ENCODE measurements around the gene KREMEN2.
"Not testable (repeated sequence)": the region's sequence is repeated elsewhere in the genome, so short reads cannot be mapped to it uniquely, and the experiment has no call there.

Gene KREMEN2, protein sequence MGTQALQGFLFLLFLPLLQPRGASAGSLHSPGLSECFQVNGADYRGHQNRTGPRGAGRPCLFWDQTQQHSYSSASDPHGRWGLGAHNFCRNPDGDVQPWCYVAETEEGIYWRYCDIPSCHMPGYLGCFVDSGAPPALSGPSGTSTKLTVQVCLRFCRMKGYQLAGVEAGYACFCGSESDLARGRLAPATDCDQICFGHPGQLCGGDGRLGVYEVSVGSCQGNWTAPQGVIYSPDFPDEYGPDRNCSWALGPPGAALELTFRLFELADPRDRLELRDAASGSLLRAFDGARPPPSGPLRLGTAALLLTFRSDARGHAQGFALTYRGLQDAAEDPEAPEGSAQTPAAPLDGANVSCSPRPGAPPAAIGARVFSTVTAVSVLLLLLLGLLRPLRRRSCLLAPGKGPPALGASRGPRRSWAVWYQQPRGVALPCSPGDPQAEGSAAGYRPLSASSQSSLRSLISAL

DNA sequence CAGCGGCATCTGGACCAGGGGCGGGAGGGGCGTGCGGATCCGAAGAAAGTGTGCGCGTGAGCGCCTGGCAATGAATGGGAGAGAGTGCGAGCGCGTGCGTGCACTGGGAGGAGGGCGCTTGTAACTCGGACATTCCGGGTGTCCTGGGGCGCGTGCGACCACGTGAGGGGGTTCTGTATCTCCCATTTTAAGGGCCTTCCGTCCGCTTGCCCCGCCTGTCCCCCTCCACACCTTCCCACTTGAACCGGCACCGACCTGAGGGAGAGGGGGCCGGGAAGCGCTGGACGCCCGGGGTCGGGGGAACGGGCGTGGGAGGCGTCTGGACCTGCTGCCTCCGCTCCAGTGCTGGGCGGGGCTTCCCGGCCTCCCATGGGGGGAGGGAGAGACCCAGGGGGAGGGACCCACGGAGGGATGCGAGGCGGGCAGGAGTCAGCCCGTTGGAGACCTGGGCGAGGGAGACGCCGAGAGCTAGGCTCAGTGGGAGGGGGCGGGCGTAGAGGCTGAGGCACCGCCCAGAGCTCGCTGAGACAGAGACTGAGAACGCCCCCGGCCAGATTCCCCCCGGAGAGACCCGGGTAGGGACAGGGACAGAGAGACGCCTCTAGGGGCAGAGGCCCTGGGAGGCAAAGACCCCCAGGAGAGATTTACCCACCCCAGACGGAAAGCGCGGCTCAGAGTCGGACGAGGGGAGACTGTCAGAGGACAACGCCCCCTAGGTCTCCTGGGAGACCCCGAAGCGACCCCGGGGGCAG is at the start of gene KREMEN2:
Gene KREMEN2, plus strand, starts transcription at position 553 of the 752 bp plus-strand sequence. CDS start 246 bp downstream, outside the sequence.
- no peak for DNase-seq

DNA sequence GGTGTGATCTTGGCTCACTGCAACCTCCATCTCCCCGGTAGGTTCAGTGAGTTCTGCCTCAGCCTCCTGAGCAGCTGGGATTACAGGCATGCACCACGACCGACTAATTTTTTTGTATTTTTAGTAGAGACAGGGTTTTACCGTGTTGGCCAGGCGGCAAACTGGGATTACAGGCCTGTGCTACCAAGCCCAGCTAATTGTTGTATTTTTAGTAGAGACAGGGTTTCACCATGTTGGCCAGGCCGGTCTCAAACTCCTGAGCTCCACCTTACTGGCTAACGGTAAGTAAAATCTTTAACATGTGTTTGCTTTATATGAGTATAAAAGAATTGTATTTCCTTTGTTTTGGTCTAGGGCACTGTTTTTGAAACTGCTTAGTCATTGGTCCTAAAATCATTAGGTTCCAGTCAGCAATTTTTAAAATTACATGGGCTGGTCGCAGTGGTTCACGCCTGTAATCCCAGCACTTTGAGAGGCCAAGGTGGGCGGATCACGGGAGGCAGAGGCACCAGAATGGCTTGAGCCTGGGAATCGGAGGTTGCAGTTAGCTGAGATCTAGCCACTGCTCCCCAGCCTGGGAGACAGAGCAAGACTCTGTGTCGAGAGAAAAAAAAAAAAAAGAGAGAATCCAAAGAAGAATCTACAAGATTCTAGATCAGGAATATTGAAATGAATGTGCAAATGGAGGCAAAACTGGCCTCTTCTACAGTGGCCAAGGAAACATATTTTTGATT is 48.7 kb upstream of the KREMEN2 start:
- DNase-seq, result no peak

GRCh38 chr16:2919511-2920255 is 44.4 kb upstream of the KREMEN2 start:
- peak in 42 of 58 donors; percentile 8 to 67 (median 35) for DNase-seq

DNA sequence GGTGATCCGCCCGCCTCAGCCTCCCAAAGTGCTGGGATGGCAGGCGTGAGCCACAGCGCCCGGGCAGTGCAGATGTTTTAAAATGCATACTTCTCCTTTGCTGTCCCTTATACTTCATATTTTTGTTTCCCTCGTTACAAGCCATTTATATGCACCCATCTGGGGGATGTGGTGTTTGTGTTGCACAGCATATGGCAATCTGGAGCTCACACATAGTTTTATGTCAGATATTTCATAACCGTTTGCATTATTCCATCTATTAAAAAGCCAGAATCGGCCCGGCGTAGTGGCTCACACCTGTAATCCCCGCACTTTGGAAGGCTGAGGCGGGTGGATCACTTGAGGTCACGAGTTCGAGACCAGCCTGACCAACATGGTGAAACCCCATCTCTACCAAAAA is 40.6 kb upstream of the KREMEN2 start:
- DNase-seq, result no peak

- DNase-seq, result peak in 3 of 58 donors; percentile 16 to 33 (median 16)
Observed at GRCh38 chr16:2924901-2925755, 38.9 kb upstream of the KREMEN2 start.

GRCh38 chr16:2925951-2926649 is 38.0 kb upstream of the KREMEN2 start:
- DNase-seq, result no peak

- no peak for DNase-seq
Observed at GRCh38 chr16:2926650-2926999, 37.5 kb upstream of the KREMEN2 start.

- peak in 55 of 58 donors; percentile 7 to 88 (median 65) for DNase-seq
Observed at GRCh38 chr16:2927010-2927646, 36.9 kb upstream of the KREMEN2 start.

DNA sequence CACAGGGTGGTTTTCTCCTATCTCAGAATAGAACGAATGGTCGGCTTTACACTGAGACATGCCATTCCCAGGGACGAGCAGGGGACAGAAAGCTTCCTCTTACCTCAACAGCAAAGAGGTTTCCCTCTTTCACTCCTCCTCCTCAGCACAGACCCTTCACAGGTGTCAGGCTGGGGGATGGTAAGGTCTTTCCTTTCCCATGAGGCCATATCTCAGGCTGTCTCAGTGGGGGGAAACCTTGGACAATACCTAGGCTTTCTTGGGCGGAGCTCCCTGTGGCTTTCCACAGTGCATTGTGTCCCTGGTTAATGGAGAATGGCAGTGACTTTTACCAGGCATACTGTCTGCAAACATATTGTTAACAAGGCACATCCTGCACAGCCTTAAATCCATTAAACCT is 35.9 kb upstream of the KREMEN2 start:
- DNase-seq, result not testable (repeated sequence)

- no peak for DNase-seq
Observed at GRCh38 chr16:2928796-2929195, 35.3 kb upstream of the KREMEN2 start.

DNA sequence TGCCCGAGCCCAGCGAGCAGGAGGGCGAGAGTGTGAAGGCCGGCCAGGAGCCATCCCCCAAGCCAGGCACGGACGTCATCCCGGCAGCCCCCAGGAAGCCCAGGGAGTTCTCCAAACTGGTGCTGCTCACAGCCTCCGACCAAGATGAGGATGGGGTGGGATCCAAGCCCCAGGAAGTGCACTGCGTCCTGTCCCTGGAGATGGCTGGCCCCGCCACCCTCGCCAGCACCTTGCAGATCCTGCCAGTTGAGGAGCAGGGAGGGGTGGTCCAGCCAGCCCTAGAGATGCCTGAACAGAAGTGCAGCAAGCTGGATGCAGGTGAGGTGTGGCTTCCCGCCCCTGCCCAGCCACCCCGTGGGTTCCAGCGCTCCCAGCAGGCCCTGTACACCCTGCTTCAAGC is 34.4 kb upstream of the KREMEN2 start:
- DNase-seq, result no peak

DNA sequence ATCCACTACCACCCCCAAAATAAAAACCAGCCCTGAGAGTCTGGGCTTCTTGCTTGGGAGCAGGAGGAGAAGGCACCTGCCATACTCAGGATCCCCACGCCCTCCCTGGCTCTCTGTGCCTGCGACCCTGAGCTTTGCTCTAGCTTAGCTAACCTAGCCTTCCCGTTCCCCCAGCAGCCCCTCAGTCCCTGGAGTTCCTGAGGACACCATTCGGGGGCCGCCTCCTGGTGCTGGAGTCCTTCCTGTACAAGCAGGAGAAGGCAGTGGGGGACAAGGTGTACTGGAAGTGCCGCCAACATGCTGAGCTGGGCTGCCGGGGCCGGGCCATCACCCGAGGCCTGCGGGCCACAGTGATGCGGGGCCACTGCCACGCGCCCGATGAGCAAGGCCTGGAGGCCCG is 33.8 kb upstream of the KREMEN2 start:
- no peak for DNase-seq

DNA sequence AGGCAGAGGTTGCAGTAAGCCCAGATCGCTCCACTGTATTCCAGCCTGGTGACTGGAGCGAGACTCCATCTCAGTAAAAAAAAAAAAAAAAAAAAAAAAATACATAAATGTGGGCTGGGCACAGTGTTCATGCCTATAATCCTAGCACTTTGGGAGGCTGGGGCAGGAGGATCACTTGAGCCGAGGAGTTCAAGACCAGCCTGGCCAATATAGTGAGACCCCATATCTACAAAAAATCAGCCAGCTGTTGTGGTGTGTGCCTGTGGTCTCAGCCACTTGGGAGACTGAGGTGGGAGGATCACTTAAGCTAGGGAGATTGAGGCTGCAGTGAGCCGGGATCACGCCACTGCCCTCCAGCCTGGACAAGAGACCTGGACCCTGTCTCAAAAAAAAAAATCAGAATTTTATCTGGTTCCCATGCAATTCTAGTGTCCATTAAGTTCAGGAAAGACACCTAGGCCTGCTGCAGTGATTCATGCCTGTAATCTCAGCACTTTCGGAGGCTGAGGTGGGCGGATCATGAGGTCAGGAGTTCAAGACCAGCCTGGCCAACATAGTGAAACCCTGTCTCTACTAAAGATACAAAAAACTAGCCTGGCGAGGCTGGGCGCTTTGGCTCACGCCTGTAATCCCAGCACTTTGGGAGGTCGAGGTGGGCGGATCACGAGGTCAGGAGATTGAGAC is 32.7 kb upstream of the KREMEN2 start:
- not testable (repeated sequence) for DNase-seq

DNA sequence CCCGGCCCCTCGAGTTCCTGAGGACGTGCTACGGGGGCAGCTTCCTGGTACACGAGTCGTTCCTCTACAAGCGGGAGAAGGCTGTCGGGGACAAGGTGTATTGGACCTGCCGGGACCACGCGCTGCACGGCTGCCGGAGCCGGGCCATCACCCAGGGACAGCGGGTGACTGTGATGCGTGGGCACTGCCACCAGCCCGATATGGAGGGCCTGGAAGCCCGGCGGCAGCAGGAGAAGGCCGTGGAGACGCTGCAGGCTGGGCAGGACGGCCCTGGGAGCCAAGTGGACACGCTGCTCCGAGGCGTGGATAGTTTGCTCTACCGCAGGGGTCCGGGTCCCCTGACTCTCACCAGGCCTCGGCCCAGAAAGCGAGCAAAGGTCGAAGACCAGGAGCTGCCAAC is 30.9 kb upstream of the KREMEN2 start:
- no peak for DNase-seq

DNA sequence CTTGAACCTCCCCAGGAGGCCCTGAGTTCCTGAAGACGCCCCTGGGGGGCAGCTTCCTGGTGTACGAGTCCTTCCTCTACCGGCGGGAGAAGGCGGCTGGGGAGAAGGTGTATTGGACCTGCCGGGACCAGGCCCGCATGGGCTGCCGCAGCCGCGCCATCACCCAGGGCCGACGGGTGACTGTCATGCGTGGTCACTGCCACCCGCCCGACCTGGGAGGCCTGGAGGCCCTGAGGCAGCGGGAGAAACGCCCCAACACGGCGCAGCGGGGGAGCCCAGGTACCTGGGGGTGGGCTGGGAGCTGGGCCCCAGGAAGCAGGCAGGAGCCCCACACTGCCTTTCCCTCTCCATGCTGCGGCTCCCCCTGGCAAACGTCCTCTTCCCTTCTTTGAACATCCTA is 30.4 kb upstream of the KREMEN2 start:
- no peak for DNase-seq

GRCh38 chr16:2934450-2934849 is 29.6 kb upstream of the KREMEN2 start:
- no peak for DNase-seq

GRCh38 chr16:2936436-2937011 is 27.6 kb upstream of the KREMEN2 start:
- no peak for DNase-seq

DNA sequence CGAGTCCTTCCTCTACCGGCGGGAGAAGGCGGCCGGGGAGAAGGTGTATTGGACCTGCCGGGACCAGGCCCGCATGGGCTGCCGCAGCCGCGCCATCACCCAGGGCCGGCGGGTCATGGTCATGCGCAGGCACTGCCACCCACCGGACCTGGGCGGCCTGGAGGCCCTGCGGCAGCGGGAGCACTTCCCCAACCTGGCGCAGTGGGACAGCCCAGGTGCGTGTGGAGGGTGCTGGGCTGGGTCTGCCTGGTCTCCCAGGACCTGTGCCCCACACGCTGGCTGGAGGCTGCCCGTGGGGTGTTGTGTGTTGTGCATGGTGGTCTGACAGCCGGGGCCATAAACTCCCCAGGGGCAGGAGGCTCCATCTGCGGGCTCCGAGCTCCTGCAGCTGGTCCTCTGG is 26.9 kb upstream of the KREMEN2 start:
- DNase-seq, result no peak

All from anterior cingulate cortex (tissue), 58 donors.